ENCODE measurements around the gene AFF1.
"Not testable (repeated sequence)": the region's sequence is repeated elsewhere in the genome, so short reads cannot be mapped to it uniquely, and the experiment has no call there.

The AFF1 gene

DNA sequence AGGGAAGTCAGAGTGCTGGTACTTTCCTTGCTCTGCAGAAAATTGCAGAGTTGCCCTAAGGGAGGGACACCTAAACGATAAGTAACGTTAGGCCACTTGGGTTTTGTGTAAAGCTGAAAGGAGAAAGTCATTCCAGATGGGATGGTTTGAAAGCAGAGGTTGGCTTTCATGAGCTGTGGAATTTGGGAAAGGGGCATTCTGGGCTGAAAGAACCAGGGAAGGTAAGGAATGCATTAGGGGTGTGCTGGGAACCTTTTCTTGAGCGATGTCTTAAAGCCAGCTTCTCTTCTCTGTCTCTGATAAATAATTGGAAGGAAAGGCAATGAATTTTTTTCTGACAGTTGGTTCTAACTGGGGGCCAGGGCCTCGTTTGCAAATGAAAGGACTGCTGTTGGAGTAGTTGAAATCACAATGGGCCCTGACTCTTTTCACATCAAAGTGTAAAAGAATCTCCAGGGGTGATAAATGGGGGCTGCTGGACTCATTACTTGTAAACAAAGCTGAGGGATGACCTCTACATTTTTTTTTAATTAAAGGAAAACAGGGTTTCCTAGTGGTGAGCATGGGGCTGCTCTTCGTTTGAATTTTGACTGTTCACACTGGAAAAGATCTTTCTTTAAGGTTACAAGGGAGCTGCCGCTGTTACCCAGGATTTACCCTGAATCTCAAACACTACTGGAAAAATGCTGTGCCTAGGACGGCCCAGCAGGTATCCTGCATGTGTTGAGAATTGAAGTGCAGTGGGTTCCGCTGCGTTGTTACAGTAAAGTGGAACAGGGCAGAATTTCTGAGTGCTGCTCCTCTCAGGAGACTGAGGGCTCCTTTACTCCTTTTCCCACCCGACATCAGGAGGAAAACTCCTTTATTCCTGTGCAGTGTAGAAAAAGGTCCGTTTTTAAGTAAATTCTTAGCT lies 25.0 kb downstream of the AFF1 start:
- no peak for DNase-seq

DNA sequence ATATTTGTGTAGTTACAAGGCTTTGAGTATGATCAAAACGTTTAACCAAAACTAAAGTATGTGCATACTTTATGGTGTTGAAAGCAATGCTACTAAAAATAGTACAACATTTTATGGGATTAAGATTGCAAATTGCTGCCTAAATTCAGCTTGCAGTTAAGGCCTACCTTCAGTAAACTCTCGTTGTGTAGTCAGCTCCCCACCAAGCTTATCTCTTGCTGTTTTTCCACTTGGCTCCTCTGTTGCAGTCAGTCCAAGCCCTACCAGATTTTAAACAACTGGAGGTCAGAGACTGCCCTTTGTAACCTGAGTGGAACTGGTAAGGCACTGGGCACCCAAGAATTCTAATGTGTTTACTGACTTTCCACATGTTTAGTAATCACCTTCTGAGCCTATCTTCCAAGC lies 25.7 kb downstream of the AFF1 start:
- DNase-seq: peak; percentile 42

DNA sequence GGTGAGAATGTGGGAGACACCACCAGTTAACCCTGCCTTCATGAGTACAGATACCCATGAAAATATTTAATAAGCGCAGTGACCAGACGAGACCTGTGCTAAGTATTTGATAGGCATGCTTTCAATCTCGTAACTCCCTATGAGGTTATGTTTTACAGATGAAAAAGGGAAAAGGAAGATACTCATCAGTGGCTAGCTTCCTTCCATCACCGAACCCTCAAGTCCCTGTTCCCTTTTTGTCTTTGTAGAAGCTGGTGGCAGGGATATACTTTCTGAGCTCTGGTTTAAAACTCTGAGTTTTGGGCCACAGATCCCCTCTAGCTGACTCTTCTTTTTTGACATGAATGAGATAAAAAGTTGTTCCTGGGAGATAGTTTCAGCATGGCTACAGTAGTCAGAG lies 26.3 kb downstream of the AFF1 start:
- no peak for DNase-seq

DNA sequence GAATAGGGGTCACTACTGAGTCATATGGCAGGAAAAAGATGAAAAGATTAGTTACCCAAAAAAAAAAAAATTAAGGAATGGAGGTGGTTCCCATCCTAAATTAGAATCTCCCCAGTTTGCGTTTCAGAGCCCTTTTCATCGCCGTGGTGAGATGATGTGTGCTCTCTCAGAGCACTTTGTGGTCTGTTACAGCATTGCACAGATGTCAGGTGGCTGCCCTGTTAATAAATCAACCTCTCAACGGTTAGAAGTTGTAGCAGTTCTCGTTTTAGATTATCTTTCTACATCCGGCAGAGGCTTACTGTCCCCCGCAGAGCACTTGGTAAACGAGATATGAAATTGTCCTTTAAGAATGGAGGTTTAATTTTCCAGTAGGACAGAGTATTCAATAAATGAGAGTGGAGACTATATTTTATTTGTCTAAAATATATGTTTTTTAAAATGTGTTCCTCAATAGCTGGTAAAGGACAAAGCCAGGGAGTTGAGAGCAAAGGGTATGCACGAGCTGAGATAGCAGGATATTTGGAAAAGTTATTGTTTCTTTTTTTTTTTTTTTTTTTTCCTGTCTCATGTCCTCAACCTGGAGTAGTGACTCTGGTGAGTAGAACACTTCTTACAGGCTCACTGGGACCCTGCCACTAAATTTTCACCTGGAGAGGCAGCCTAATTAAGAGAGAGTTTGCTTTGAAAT lies 26.9 kb downstream of the AFF1 start:
- peak; percentile 43 for DNase-seq

DNA sequence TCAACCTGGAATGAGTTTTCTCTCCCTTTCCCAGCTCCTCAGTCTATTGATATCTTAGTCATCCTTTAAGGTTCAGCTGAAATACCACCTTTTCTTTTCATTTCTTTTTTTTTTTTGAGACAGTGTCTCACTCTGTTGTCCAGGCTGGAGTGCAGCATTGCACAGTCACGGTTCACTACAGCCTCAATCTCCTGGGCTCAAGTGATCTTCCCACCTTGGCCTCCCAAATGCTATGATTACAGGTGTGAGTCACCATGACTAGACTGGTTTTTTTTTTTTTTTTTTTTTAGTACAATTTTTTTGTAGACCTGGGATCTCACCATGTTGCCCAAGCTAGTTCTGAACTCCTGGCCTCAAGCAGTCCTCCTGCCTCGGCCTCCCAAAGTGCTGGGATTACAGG lies 28.9 kb downstream of the AFF1 start:
- DNase-seq: no peak

DNA sequence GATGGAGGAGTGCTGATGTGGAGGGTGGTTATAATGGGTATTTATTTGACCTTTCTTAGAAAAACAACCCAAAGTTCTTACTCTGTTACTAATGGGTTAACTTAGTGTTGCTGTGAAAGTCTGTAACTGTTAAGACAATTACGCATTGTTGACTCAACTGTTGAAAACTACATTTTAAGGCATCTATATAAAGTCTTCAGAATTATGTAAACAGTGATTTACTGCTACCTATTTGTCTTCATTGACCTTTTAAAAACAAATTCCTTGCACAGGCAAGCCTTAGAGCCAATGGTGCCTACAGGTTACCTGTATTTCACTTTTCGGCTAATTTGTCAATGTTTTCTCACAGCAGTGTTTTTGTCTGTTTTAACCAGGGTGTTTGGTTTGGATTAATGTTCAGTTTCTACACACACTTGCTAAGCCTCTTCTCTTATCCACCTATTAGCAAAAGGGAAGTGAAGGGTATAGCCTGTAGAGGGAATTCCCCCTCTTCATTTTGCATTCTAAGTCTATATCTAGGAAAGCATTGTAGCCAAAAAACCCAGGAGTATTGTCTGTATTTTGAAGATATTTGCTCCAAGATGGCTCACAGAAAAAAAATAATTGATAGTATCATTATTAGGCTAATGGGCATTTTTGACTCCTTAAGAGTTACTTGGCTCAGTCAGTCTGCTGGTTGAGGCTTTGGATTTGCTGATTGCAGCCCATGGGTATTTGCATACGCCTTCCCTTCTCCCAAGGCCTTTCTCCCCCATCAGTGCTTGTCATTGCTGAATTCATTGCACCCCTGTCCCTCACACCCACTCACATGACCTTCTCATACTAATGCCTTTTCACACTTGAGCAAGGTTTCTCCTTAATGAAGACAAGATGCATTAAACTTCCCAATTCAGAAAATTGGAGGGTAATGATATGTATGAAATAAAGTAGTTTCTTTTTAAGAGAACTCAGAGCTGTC lies 30.5 kb downstream of the AFF1 start:
- no peak for DNase-seq

DNA sequence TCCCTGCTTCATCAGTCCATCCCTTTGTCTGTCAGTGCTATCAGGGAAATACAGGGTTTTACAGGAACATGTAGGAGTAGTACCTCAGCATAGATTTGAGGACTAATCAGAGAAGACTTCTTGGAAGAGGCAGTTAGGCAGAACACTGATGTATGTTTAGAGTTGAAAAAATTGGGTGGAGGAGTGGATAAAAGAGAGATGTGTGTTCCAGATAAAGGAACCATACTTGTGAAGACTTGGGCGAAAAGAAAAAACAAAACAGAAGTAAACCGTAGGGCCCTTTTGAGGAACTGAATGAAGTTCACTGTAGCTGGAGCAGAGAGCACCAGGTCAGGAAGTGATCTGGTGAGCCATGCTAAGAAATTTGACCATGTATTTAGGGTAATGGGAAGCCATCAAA lies 32.3 kb downstream of the AFF1 start:
- no peak for DNase-seq

DNA sequence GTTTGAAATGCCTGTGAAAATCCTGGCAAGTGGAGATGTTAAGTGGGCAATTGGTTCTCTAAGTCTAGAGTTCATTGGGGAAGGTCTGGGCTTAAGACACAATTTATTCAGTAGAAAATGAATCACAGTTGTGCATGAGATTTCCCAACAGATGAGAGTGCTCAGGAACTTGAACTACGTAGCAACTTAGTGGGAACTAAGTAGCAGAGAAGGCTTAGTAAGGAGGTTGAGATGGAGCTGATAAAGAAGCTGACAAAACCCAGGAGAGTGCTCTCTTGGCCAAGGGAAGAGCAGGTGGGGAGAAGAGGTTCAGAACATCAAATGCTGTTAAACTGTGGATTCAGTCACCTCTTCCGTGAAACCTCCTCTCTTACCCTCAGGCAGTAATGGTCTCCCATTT lies 33.0 kb downstream of the AFF1 start:
- DNase-seq: no peak

DNA sequence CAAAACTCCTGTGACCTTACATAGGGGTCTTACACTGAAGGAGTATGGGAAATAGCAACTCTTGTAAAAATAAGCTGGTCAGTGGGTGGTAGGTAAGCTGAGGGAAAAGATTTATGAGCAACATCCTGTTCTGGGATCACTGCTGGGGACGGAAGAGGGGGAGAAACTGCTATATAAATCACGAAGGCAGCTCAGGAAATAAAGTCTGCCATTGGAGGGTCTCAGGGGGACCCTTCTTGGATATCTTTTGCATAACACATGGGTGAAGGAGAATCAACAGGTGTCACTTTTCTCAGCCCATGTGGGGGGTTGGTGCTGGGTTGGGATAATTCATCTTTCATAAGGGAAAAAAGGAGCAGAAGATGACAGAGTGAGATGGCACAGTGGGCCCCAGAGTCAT lies 33.7 kb downstream of the AFF1 start:
- no peak for DNase-seq

DNA sequence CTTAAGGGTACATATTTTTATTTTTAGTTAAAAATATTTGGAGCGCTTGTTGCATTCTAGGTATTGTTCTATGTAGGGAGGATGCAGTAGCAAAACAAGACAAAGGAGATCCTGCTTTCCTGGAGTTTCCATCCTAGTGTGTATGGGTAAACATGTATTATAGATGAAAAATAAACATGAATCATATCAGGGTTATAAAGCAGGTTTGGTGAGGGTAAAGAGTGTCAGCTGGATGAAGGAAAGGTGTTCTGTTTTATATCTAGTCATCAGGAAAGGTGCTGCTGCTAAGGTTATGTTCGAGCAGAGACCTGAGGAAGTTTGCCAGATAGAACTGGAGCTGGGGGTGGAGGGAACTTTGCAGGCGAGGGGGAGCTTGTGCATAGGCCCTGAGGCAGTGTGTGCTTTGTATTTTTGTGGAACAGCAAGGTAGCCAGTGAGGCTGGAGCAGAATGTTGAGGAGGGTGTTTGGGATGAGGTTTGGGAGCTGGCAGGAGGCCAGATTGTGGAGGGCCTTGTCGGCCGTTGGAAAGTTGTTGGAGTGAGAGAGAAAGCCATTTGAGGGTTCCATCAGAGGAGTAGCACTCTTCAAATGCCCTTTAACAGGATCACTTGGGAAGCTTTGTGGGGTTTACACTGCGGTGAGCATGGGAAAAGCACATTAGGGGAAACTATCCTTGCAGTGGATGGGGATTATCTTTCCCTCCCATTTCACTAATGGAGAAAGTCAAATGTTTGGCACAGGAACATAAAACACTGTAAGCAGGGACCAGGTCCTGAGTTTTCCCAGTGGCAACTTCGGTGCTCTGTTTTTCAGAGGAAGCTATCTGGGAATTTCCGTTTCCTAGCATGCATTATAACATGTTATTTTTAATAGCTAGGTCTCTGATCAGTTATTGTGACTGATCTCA lies 35.9 kb downstream of the AFF1 start:
- no peak for DNase-seq

DNA sequence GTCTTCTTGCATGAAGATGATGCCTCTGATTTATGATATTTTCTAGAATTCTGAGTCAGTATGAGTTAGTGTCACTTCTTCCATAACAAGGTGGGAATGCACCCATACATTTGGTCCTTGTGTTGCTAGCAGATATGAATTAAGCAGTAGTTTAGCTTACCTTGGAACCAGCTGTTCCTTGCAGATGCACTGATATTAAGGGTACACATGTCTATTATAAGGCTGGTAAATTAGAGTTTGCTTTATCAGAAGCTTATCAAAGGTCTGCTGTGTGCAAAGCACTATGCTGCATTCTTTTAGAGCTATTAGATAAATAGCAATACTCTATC lies 36.5 kb downstream of the AFF1 start:
- no peak for DNase-seq

DNA sequence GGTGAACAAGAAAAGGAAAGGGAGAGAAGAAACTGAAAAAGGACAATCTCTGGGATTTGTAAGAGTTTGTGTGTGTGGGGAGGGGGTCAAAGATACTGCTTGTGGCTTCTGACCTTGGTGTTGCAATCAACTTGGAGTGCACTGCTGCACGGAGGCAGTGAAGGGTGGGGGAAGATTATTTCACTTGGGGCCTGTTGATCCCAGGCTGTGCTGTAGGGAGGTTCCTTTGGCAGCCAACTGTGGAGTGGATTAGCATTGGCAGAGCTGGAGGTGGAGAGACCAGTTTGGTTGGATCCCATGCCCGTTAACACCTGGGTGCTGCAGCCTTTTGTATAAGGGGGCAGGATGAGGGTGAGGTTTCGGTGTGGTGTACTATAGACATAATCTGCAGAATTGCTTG lies 38.2 kb downstream of the AFF1 start:
- DNase-seq: no peak

DNA sequence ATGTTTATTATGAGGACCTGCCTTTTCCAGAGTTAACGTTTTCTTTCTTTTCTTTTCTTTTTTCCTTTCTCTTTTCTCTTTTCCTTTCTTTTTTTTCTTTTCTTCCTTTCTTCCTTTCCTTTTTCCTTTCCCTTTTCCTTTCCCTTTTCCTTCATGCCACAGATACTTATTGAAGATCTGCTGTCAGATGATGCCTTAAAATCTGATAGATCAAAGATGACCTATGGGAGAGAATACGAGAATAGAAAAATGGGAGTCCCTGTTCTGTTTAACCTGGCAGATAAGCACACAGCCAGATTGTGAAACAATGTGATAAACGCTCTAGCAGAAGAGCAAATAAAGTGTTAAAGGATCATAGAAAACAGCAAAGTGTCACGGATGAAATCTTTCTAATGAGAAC lies 38.9 kb downstream of the AFF1 start:
- DNase-seq: no peak

DNA sequence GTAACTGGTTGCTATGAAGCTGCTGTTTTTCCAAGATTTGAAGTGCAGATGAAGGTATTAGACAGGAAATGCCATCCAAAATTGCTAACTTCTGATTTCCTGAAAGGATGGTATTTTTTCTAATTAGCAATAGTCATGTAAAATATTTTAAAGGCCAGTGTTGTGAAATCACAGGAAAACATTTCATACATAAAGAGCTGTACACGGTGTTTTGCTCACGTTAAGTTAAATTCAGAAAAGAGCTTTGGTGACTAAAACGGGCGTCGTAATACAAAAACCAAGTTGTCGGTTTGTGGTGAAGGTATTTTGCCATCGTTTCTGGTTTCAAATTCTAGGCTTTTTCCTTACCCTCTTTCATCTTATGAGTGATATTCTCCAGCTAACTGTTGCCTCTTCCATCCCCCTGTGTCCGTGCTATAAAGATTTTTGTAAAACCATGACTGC lies 39.8 kb downstream of the AFF1 start:
- DNase-seq: peak; percentile 35

DNA sequence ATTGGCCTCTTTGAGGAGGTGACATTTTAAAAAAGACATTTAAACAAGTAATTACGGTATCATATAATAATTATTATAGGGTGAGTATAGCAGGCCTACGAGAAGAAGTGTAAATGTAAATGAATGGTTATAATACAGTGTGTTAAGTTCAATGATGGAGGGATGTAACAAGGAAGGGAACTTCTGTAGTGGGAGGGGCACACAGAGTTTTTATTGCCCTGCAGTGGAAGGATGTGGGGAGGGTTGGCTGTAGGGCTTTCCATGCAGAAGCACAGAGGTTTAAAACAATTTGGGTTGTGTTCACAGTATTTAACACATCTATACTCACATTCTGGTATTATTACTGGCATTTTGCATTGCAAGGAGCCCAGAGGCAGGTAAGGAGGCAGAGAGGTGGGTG lies 41.1 kb downstream of the AFF1 start:
- DNase-seq: no peak

DNA sequence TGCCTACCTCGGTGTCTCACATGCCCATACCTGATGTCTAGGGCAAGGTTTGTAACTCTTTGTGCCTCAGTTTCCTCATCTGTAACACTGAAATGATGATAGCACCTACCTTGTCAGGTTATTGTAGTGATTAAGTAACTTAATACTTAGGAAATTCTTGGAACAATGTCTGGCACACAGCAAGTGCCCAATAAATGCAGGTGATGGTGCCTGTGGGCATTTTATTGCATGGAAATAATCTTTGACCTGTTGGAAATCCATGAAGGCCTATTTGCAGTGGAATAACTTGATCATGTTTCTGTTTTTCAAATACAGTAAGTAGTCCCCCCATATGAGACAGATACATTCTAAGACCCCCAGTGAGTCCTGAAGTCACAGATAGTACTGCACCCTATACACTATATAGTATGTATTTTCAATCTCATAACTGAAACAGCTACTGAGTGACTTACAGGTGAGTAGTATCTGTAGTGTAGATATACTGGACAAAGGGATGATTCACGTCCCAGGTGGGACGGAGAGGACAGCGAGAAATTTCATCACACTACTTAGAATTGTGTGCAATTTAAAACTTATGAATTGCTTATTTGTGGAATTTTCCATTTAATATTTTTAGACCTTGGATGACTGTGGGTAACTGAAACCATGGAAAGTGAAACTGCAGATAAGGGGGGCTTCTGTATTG lies 42.1 kb downstream of the AFF1 start:
- DNase-seq: no peak

DNA sequence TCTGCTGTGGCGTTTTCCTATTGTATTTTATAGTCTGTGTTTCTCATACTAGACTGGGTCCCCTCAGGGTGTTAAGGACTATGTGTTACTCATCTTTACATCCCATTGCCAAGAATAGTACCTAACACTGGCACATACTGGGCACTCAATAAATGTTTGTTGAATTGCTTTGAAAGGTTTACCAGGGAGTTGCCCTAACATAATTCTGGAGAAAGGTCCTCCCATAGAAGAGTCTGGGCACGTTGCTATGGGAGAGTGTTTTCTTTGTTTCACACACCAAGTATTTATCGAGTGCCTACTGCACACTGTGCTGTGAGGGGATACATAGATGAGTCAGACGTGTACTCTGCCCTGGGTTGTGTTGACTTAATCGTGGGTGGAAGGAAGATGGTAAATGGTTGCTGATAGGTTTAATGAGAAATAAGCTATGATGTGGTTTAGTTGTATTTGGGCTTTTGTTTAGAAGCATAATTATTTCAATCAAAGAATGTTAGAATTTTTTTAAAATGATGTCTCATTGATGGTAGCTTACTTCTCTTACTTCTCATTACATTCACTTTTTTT lies 42.9 kb downstream of the AFF1 start:
- peak; percentile 56 for DNase-seq

DNA sequence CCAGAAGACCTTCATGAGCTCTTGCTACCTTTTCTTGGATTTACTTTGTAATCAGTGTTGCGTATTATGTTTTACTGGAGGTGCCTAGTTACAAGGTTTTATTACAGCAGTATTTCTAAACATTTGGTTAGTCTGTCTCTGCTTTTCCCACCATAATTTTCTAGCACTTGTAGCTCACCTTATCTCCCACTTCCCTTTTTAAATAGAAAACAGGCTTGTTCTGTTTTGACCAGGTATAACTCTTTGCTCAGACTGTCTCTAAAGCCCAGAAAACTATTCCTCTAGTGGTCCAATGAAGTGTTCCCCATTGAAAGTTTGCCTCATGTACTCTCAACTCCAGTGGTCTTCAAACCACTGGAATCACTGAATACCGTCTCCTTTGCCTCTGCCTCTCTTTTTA lies 43.9 kb downstream of the AFF1 start:
- DNase-seq: no peak

DNA sequence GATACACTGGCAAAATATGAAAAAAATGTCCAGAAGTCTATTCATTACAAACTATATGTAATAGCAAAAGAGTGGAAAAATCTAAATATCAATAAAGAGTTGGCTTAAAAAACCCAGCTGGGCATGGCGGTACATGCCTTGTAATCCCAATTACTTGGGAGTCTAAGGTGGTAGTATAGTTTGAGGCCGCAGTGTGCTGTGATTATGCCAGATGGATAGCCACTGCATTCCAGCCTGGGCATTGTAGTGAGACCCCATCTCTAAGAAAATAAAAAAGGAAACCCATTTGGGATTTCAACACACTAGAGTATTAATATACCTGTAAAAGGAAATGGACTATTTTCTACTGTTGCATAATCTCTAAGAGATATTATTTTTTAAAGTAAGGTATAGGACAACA lies 45.4 kb downstream of the AFF1 start:
- DNase-seq: no peak

DNA sequence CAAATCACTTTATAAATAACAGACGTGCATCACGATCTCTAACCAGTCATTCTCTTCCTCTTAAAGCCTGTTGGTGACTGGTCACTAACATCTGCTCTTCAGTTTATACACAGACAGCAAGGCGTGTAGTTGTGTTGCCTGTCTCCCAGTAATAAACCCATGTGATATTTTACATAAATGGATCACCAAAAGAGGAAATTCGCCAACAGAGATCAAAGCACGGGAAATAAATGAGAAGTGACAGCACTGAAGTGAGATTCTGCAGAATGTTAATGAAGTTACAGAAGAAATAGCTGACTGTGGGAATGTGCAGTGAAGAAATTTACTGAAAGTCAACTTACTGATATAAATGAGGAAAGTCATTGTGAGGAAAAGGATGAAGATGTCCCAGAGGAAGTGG lies 47.0 kb downstream of the AFF1 start:
- no peak for DNase-seq

DNA sequence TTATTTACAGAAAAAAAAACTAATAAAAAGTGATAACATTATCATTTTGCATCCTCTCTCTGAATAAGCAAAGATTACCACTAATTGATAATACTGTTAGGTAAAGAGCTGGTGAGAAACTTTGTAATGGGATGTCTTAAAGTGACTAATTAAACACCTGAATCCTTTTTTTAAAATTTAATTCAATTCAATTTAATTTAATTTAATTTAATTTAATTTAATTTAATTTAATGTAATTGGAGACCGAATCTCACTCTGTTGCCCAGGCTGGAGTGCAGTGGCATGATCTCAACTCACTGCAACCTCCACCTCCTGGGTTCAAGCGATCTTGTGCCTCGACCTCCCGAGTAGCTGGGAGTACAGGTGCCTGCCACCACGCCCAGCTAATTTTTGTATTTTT lies 51.0 kb downstream of the AFF1 start:
- DNase-seq: not testable (repeated sequence)

Data from fibroblast of skin of scalp (primary cell).